Measurements from ENCODE around the gene RXRA.

The RXRA gene

DNA sequence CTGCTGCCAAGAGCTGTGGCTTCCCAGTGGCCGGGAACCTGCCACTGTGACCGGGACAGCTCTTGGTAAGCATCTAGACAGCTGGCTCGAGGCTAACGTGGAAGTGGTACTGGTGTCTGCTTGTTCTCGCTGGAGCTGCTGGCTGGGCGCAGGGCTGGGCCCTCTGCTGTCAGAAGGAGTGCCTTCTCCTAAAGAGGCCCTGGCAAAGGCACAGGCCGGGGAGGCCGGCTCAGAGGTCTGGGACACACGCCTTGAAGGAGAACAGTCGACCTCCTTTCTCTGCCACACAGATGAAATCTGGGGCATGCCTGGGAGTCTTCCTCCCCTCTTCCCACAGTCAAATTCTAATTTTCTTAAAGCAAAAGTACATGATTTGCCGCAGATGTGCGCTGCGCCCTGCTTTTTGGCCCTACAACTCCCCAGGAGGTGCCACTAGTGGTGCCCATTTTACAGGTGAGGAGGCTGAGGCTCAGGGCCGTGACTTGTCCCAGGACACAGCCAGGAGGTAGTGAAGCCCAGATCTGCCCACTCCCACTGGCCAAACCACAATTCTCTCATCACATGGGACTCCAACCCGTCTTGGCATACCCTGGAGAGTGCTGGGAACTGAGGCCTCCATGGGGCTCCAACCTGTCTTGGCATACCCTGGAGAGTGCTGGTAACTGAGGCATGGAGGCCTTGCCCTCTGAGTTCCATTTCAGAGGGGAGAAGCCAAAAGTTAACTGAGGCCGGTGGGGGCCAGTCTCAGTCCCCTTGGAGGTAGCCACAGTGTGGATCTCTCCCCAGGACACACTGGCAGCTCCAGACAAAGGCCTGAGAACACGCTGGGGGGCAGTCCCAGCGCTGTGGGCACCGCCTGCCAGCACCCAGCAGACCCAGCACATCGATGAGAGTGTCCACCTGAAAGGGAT is 12.0 kb upstream of the RXRA start:
- DNase-seq, result no peak

DNA sequence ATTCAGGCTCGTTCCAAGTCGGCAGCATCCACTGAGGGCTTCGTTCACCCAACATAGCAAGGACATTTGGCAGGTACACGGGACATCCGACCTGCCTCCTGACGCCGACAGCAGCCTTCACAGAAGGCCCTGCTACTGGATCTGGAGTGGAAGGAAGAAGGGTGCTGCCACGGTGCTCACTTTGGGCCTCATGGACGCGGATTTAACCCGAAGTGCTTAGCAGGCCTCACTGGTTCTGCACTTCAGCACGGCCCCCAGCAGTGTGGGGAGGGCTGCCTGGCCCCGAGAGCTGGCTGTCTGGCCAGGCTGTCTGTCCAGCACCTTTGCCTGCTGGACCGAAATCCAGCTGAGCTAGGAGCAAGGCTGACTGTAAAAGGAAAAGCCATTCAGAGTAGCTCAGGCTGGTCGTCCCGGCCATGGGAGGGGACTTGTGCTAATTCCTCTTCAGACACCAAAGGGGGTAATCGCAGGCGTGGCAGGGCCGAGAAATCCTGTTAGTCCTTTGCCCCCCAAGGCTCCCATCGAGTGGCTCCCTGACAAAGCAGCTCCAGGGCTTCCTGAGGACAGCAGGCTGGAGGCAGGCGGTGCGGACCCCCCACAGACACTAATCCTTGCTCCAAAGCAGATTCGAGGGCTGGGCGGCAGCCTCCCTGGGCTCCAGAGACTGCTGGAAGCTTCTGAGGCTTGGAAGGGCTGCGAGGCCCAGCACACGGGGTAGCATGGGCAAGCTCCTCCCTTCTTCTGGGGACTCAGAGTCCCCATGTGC is 11.1 kb upstream of the RXRA start:
- no peak for DNase-seq

DNA sequence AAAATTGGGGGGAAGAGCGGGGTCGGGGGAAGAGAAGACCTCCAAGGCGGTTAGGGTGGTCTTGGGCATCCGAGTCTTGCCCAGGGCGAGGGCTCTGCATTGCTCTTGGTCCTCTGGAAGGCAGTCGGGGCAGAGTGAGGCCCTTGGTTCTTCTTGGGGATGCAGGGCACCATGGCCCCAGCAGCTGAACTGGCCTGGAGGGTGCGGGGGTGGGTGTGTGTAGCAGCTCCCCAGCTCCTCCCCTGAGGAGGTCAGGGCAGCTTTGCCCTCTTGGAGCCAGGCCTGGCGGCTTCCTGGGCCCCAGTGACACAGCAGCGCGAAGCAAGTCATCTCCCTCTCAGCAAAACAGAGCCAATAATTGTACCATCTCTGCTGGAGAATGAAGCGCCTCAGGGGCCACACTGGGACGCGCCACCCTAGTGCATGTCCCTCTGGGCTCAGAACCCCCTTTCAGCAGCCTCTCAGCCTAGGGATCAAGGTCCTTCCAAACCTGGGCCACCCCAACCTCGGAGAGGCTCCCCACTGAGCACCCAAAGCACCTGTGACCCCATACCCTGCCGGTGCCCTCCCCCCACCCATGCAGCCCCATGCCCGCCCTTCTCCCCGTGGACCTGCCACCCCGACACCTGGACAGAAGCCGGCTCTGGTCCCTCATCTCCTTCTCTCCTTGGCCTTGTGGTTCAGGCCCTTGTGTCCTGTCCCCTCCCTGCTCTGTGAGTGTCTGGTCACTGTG is 10.4 kb upstream of the RXRA start:
- no peak for DNase-seq

DNA sequence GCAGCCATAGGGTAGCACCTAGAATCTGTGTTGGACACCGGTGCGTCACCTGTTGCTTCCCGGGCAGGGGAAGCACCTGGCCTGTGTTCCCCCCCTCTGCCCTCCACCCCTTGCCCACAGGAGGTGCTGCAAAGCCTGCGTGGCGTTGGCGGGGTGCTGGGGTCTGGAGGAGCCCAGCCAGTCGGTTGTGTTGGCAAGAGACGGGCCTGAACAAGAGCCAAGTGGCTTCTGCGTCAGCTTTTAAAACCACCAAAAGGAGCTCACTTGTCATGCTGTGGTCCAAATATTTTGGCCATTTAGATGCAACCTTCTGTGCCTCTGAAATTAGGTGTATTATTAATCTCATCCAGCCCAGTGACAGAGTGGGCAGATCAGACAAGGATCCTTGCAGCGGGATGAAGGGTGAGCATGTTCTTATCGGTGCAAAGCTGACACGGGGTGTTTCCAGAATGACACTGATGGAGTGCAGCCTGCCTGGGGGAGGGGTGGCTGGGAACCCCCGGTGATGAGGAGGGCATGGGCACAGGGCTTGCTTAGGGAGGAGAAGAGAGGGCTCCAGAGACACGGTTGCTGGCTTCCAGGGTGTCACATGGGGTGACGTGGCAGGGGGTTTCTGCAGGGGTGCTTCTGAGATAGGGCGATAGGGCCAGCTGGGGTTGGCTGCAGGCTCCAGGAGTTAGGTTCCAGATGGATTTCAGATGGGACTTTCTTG is 9.7 kb upstream of the RXRA start:
- no peak for DNase-seq

DNA sequence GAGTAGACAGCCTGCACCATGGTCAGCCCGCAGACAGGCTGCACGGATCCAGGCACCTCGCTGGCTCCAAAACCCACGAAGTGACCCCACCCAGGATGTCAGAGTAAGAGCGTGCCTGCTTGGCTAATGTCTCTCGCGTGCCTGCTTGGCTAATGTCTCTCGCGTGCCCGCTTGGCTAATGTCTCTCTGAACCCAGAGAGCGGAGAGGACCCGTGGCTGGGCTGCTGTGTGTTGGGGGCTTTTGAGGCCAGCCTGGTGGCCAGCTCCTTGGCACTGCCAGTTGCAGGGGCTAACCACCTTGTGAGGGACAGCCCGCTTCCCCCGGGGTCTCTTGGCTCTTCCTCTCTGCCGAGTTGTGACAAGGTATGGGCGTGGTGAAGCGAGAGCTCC is 8.9 kb upstream of the RXRA start:
- DNase-seq, result no peak

DNA sequence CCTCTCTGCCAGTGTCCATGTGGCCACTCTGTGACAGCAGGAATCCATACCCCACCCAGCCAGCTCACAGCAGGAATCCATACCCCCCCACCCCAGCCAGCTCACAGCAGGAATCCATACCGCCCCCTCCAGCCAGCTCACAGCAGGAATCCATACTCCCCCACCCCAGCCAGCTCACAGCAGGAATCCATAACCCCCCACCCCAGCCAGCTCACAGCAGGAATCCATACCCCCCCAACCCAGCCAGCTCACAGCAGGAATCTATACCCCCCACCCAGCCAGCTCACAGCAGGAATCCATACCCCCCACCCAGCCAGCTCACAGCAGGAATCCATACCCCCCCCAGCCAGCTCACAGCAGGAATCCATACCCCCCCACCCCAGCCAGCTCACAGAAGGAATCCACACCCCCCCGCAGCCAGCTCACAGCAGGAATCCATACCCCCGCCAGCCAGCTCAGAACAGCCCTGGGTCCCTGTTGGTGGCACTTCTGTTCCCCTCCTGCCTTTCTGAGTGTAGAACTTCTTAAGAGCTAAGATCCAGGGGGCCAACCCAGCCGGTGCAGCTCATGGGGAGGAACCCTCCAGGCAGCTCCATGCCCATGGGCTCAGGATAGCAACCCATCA is 8.4 kb upstream of the RXRA start:
- DNase-seq, result no peak

DNA sequence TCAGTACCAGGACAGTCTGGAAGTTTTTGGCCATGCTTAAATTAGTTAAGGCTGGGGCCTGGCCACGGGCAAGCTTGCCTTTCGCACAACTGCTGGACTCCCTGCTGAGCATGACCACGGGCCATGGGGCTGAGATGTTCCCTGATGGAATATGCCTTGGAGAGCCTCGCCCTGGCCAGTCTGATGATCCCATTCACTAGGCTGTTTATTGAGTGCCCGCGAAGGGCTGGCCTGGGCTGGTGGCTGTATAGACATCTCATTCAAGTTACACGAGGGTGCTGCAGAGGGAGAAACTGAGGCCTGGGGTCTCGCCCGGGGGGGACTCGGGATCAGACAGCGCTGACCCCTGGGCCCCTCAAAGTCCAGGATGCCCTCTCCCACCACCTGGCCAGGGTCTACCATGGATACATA is 7.8 kb upstream of the RXRA start:
- no peak for DNase-seq

DNA sequence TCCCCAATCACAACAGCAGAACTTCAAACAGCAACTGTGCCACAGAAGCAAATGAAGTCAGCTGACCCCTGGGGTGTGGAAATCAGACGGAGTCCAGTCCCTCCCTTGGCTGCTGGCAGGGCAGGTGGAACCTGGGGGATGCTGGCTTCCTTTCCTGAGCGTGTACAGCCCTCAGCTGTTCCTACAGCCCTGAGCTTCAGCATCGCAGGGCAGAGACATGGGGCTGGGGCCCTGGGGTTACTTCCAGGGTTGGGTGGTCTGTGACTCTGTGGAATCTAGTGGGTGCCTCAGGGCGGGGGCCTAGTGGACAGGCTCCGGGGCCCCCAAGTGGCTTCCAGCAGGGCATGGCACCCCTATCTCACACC is 7.3 kb upstream of the RXRA start:
- no peak for DNase-seq

DNA sequence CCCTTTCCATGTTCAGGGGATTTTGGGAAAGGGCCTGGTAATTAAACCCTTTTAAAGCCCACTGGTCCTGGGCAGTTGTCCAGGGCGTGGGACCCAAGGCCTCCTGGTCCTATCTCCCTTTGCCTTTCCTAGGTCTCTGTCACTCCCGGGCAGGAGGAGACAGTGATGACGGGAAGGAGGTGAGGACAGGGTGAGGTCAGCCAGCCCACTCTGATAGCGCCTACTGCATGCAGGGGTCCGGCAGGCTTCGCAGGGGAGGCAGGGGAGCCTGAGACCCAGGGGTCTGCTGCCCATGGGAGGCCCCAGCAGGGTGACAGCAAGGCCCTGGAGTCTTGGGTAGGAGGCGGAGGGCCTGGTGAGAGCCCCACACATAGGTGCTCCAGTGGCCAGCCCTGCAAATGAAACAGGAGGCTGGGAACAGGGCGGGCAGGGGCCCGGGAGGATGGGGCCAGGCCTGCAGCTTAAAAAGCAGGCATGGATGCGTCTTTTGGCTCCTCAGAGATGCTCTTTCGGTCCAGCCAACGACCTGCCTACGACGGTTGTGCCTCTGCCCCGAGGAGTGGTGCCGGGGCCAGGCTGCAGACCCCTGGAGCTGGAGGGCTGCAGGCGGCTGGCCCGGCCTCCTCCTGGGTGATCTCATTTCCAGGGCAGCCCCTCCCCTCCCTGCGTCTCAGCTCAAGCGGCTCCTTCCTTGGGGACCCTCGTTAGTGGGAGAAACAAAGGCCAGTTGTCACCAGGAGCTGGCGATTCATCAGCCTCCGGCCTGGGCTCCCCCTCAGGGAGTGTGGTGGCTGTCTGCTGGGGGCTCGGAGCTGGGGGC is 6.7 kb upstream of the RXRA start:
- no peak for DNase-seq

DNA sequence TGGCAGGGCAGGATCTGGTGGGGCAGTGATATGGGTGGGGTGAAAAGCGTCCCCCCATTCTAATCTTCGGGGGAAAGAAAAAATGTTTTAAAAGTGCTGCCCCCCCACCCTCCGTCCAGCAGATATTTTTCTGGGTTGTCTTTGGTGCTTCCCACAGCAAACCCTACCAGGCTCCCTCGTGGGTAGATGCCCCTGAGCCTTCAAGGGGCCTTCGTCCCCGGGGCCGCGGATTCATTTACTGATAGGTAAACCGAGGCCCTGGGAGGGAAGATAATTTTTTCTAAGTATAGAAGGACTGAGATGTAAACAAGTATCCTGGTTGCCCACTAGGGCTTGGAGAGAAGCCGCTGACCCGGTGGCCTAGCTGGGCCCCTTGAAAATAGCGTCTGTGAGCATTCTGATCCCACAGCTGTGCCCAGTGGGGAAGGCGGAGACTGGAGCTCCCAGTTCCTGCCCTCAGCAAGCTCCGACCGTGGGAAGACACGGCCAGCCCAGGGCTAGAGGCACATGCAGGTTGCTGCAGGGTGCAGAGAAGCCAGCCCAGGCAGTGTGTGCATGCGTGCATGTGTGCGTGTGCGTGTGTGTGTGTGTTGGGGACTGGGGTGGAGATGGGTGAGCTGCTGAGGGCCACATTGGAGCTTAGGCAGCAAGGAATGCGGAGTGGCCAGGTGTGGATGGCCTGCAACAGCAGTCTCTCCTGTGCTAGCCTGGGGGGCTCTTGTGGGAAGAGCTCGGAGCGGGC is 6.0 kb upstream of the RXRA start:
- DNase-seq, result no peak

DNA sequence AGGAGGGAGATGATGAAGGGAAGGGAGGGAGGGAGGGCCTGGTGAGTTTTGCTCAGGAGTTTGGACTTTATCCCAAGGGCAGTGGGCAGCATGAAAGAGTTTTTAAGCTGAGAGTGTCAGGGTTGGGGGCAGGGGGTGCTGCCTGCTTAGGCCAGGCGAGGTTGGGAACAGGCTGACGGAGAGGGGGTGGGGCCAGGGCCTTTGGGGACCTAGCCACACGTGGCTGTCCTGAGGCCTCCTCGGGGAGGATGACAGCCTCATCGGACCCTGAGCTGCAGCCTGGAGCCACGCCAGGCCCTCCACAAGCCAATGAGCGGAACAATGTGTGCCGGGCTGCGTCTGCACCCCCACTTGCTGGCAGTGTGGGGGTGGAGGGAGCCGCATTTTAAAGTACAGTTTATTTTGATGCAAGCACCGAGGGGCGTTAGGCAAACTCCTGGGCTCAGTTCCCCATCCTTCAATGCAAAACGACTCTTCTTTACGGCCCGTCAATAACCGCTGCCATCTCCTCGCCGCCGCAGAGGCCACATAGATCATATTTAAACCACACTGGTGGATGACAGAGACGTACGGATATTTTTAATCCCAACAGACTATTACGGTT is 5.3 kb upstream of the RXRA start:
- no peak for DNase-seq

DNA sequence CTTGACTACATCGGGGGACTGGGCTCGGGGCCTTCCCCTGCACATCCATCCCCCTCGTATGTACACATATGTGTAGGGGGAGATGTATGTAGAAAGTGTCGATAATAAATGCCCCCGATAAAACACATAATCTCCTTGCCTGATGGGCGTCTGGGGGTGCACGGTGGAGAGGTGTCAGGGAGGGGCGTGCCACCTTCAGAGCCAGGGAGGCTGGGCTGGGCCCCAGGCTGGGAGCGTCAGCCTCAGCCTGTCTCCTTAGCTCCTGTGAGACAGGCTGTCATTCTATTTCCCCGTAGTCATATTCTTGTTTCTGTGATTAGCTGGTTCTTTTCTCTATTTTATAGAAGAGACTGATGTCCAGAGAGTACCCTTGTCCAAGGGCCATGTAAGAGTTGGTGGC is 4.7 kb upstream of the RXRA start:
- DNase-seq, result no peak

DNA sequence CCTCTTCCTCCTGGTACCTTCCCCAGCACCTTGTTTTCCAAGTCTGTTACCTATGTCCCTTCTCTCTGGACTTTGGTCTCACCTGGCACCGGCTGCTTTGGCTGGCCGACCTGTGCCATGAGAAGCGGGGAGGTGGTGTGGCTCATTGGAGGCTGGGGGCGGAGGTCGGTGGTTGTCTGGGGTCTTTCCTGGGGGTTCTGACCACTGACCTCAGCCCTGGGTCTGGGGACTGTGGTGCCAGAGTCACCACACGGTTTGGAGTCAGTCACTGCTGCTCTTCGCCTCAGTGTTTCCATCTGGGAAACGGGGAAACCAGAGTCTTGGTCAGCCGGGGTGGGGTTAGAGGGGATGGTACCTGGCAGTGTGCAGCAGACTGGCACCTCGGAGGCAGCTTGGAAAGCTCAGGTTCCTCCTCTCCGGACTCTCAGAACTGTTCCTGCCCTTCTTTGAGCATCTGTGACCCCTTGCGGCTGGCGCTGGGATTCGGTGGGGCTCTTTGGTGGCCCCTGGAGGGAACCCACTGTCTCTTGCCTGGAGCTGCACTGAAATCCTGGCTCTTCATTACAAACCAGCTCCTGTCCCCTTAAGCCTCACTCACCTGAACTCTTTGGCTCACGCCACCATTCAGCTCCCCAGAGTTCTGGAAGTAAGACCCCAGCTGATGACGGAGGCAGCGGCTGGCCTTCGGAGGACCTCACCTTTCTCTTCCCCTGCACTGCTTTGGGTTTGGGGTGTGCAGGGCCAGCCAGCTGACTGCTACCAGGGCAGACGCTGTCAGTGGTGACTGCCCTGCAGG is 4.1 kb upstream of the RXRA start:
- no peak for DNase-seq

DNA sequence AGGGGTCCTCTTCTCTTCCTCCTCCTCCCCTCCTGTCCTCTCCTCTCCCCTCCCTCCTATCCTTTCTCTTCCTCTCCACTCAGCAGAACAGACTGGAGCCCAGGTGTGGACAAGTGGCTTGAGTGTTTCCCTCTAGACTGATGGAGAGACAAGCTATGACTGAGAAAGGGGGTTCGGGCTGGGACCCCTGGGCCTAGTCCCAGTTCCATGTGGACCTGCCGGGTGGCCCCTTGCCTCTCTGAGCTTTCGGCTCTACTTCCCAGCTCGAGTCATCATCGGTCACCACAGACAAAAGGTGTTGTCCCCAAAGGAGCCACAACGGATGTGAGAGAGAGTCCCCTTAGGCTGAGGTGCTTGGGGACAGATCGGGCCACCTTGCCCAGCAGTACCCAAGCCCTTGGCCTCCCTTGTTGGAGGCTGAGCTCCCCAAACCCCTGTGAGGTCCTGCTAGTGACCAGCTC is 3.4 kb upstream of the RXRA start:
- DNase-seq, result no peak

DNA sequence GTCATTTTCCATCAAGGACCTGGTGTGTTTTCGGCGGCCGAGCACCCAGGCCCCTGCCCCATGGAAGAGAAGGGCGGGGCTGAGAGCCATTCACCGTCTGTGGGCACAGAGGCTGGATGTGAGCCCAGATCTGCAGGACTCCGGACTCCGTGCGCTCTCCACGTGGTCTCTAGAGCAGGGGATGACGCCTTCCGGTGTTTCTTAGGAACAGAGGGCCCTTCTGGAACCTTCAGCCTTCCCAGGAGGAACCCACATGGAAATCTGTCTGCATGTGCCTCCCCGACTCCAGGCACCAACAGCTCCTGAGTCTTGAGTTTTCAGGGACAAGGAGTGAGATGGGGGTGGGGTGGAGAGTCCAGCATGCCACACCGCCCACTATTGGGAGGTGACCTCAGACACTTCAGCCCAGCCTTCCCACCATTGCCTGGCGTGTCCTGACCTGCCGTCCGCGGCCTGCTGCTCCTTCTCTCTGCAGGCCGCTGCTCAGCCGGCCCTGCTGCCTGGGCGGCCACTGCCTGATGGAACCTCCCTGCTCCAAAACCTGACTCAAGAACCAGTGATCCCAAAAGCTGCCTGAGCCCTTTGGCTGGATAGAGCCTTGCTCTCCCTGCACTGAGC is 2.4 kb upstream of the RXRA start:
- DNase-seq, result no peak

DNA sequence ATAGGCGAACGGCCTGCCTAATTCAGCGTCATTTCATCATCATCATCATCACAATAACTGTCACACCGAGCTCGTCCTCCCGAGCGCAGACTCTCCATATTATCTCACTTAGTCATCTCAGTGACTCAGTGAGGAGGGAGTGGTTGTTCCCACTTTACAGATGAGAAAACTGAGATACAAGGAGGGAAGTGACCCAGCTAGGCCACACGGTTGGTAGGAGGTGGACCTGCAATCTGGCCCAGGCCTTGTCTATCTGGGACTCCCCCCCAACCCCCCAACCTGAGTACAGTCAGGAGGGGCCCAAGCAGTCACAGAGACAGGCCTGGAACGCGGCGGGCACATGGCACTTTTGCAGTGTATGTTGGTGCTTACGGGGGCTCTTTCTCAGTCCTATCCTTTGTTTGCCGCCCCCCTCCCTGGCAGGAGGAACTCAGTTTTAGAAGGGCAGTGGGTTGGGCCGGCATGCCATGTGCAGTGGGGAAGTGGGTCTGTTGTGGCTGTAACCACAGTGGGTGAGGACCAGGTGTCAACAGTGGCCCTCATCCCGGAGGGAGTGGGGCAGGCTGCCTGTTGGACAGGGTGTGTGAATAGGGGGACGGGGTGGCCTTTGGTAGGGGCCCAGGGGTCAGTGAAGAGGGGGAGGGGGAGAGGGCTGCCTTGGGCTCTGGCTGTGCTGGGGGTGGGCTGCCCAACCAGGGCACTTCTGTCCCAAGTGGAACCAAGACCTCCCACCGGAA is 1.7 kb upstream of the RXRA start:
- no peak for DNase-seq

DNA sequence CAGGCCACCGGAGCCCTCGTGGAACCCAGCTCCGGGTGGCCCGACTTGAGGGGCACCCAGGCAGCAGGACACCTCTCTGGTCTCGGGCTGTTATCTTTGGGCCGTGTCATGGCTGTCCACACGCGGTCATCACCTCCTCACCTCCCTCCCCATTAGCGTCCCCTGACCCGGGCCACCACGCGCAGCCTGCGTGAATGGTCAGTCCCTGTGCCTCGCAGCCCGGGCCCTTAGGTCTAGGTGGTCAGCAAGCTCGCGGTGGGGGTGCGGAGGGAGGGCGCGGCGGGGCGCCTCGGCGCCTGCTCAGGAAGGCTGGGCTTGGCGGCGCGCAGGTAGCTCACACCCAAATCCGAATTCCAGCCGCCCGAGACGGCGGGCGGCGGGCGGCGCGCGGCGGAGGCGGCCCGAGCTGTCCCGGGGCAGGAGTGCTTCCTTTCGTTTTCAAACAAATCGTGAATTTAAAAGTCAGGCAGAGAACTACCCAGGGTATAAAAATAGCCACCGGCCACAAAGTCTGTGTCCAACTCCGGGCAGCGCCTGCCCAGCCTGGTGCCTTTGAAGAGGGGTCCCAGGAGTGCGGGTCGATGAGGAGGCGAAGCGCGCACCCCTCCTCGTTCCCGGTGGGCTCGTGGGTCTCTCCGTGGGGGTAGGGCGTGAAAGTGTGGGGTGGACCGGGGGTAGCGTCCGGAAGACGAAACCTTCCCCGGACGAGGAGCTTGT is 1.0 kb upstream of the RXRA start:
- DNase-seq, result peak; percentile 37
